ENCODE results near the gene SLCO4C1.

The SLCO4C1 gene

DNA sequence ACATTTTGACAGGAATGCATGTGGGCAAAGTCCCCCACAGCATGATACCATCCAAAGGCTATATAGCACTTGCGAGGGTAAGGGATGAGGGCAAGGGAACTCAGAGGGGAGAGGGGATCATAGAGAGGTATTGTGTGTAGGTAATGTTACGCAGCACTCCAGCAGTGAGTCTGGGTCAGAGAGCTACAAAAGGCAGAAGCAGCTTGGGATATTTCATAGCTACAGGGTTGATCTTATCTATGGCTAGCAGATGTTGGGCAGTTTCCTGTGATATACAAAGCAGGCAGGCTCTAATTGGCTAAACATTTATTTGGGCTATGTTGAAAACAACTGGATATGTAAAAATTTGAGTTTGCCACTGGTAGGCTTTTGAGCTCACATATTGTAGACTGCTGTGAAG, 17.8 kb upstream of the SLCO4C1 start:
- CTCF ChIA-PET = interaction anchor here (2.6 kb wide), 1 partner anchor 18 kb away, joined by 13 read pairs; the partner anchor contains the start of gene SLCO4C1
- Histone ChIP-seq H3K9me3 (ENCODE audit: control insufficient read depth, insufficient read depth, low read depth, low read length) (no peaks in the 10 kb centered on the region), H3K27ac (ENCODE audit: extremely low read depth, low read depth, low read length) (no peak overlapping the region), H3K36me3 (ENCODE audit: control insufficient read depth in 2 of 2, insufficient read depth in 1 of 2, low read length in 2 of 2) (no peaks in the 10 kb centered on the region), H3K4me3 (ENCODE audit: low read depth, low read length) (no peak overlapping the region), H3K4me1 (ENCODE audit: control insufficient read depth, insufficient read depth, low read length) (no peaks in the 10 kb centered on the region)
- POLR2A ChIA-PET = no interaction called here
- TF ChIP-seq ZNF629 (tag by site-specific recombination; IDR thresholded peaks at IDR 0.05) = no peak
- TF ChIP-seq ZNF529 (tag by site-specific recombination; IDR thresholded peaks at IDR 0.05; ENCODE audit: insufficient replicate concordance) = no peak
- no peak for TF ChIP-seq ZNF521 (tag by site-specific recombination; IDR thresholded peaks at IDR 0.05)
- no peak for TF ChIP-seq PRDM1 (tag by site-specific recombination; IDR thresholded peaks at IDR 0.05)
- no peak for TF ChIP-seq SP7 (tag by site-specific recombination; IDR thresholded peaks at IDR 0.05)
- TF ChIP-seq ZNF747 (tag by site-specific recombination; IDR thresholded peaks at IDR 0.05) = no peak
- TF ChIP-seq ZNF423 (tag by site-specific recombination; IDR thresholded peaks at IDR 0.05) = no peak
- TF ChIP-seq ZNF335 (tag by site-specific recombination; conservative IDR thresholded peaks at IDR 0.05) = no peak
- no peak for TF ChIP-seq ZNF404 (tag by site-specific recombination; IDR thresholded peaks at IDR 0.05)
- TF ChIP-seq ZNF76 (tag by site-specific recombination; IDR thresholded peaks at IDR 0.05; ENCODE audit: borderline replicate concordance, low read depth) = no peak
- TF ChIP-seq KLF10 (tag by site-specific recombination; IDR thresholded peaks at IDR 0.05) = no peak
- no peak for TF ChIP-seq ZNF426 (tag by site-specific recombination; IDR thresholded peaks at IDR 0.05)
- TF ChIP-seq HOXA7 (CRISPR knock-in tag; IDR thresholded peaks at IDR 0.05; ENCODE audit: borderline replicate concordance) = no peak
- TF ChIP-seq, protein P1, sequence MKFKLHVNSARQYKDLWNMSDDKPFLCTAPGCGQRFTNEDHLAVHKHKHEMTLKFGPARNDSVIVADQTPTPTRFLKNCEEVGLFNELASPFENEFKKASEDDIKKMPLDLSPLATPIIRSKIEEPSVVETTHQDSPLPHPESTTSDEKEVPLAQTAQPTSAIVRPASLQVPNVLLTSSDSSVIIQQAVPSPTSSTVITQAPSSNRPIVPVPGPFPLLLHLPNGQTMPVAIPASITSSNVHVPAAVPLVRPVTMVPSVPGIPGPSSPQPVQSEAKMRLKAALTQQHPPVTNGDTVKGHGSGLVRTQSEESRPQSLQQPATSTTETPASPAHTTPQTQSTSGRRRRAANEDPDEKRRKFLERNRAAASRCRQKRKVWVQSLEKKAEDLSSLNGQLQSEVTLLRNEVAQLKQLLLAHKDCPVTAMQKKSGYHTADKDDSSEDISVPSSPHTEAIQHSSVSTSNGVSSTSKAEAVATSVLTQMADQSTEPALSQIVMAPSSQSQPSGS (tag by site-specific recombination; IDR thresholded peaks at IDR 0.05; ENCODE audit: low read depth) = no peak
- TF ChIP-seq ZNF473 (tag by site-specific recombination; IDR thresholded peaks at IDR 0.05) = no peak

DNA sequence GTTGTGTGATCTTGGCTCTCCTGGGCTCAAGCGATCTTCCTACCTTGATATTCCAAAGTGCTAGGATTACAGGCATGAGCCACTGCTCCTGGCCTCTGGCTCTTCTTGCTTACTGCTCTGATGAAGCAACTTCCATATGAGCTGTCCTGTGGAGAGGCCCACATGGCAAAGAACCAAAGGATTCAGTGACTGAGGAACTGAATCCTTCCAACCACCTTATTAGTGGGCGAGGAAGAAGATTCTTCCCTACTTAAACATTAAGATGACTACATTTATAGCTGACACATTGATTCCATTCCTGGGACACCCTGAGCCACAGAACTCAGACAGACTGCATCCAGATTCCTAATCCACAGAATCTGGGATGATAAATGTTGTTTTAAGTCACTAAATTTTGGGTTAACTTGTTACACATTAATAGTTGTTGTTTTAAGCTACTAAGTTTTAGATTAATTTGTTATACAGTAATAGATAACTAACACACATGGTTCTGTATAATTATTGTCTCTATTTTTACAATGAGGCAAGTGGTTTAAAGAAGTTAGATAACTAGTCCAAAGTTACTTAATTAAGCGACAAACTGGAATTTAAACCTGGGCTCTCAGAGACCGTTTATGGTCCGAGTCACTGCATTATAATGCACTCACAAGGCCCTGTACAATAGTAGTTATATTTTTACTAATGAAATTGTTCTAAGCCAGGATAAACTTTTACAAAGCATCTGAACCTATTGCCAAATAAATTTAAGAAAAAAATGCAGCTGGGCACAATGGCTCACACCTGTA, 16.7 kb upstream of the SLCO4C1 start:
- Histone ChIP-seq H3K27ac (ENCODE audit: extremely low read depth, low read depth, low read length) (no peak overlapping the region), H3K9me3 (ENCODE audit: control insufficient read depth, insufficient read depth, low read depth, low read length) (no peaks in the 10 kb centered on the region), H3K4me3 (ENCODE audit: low read depth, low read length) (no peak overlapping the region), H3K36me3 (ENCODE audit: control insufficient read depth in 2 of 2, insufficient read depth in 1 of 2, low read length in 2 of 2) (no peaks in the 10 kb centered on the region), H3K4me1 (ENCODE audit: control insufficient read depth, insufficient read depth, low read length) (no peaks in the 10 kb centered on the region)
- POLR2A ChIA-PET = no interaction called here
- CTCF ChIA-PET = interaction anchor here (0.5 to 2.6 kb wide), 3 partner anchors 17 to 372 kb away, joined by 3 to 13 read pairs (median 3); partner anchors contain the start of gene SLCO4C1
- TF ChIP-seq ZBTB6 (tag by site-specific recombination; IDR thresholded peaks at IDR 0.05) (no peak), ZBTB21 (tag by site-specific recombination; IDR thresholded peaks at IDR 0.05) (no peak), ZNF121 (tag by site-specific recombination; IDR thresholded peaks at IDR 0.05) (no peak)
- TF ChIP-seq, protein P2, sequence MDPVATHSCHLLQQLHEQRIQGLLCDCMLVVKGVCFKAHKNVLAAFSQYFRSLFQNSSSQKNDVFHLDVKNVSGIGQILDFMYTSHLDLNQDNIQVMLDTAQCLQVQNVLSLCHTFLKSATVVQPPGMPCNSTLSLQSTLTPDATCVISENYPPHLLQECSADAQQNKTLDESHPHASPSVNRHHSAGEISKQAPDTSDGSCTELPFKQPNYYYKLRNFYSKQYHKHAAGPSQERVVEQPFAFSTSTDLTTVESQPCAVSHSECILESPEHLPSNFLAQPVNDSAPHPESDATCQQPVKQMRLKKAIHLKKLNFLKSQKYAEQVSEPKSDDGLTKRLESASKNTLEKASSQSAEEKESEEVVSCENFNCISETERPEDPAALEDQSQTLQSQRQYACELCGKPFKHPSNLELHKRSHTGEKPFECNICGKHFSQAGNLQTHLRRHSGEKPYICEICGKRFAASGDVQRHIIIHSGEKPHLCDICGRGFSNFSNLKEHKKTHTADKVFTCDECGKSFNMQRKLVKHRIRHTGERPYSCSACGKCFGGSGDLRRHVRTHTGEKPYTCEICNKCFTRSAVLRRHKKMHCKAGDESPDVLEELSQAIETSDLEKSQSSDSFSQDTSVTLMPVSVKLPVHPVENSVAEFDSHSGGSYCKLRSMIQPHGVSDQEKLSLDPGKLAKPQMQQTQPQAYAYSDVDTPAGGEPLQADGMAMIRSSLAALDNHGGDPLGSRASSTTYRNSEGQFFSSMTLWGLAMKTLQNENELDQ (tag by site-specific recombination; IDR thresholded peaks at IDR 0.05; ENCODE audit: low read depth) = no peak

All from HEK293 (cell line).